ACC112 (cell line): Measurements from ENCODE around the gene AKAP10.
"Not testable (repeated sequence)": the region's sequence is repeated elsewhere in the genome, so short reads cannot be mapped to it uniquely, and the experiment has no call there.

Experiments
- H2AFZ ChIP-seq: fragments of 200-600 bp; sonication (generic); one replicate; pipeline ENCODE4 v1.6.0; 2017; ENCODE audit warnings: antibody characterized with exemption, low read length; ENCODE audit not compliant: unreplicated experiment
- H3K27ac ChIP-seq: fragments of 200-600 bp; sonication (generic); 2 replicates; pipeline ENCODE4 v1.5.1; 2014; ENCODE audit warnings: low read depth, mild to moderate bottlenecking, antibody characterized with exemption, low read length, moderate library complexity
- H3K27me3 ChIP-seq: fragments of 200-600 bp; sonication (generic); 2 replicates; pipeline ENCODE4 v1.6.1; 2014; ENCODE audit warnings: mild to moderate bottlenecking, antibody characterized with exemption, low read length, moderate library complexity, mixed read lengths; ENCODE audit not compliant: insufficient read depth
- H3K36me3 ChIP-seq: fragments of 200-600 bp; sonication (generic); 2 replicates; pipeline ENCODE4 v1.6.1; 2016; ENCODE audit warnings: mild to moderate bottlenecking, antibody characterized with exemption, low read length, moderate library complexity, mixed read lengths; ENCODE audit not compliant: insufficient read depth
- H3K4me1 ChIP-seq: fragments of 200-600 bp; sonication (generic); one replicate; pipeline ENCODE4 v1.6.1; 2016; ENCODE audit warnings: low read length, mixed read lengths; ENCODE audit not compliant: insufficient read depth, unreplicated experiment, control insufficient read depth
- H3K4me3 ChIP-seq: fragments of 200-600 bp; sonication (generic); 2 replicates; pipeline ENCODE4 v1.5.1; 2014; ENCODE audit warnings: mild to moderate bottlenecking, low read depth, low read length
- H3K79me2 ChIP-seq: fragments of 200-600 bp; sonication (generic); one replicate; pipeline ENCODE4 v1.6.0; 2016; ENCODE audit warnings: low read length; ENCODE audit not compliant: control insufficient read depth, unreplicated experiment, insufficient read depth

The AKAP10 gene

GRCh38 chr17:19867329-19868078 is 110.1 kb downstream of the AKAP10 start, which contains the start of gene ULK2:
TSS of gene ULK2 (minus strand) at chr17:19867936. CDS start at chr17:19867417, 519 bp downstream.
- H3K79me2 ChIP-seq = peaks cover 12% of the 10 kb centered on the region
- H2AFZ ChIP-seq = peak within 1 kb of the TSS; percentile 100
- H3K36me3 ChIP-seq = no peaks in the 10 kb centered on the region
- no peak within 1 kb of the TSS for H3K27ac ChIP-seq
- peak within 1 kb of the TSS; percentile 95 for H3K4me3 ChIP-seq
- no peaks in the 10 kb centered on the region for H3K27me3 ChIP-seq
- H3K4me1 ChIP-seq = peaks cover 12% of the 10 kb centered on the region

DNA sequence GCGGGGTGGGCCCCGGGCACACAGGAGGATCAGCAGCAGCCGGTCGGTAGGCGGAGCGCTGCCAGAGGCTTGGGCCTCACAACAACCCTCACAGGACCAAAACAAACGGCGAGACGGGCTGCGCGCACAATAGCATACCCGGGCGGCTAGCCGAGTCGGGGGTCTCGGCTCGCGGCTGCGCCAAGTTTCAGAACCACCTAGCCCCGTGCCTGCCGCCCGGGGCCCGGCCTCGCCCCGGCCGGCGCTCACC is 110.6 kb downstream of the AKAP10 start:
- peak overlapping the region; percentile 95 for H3K4me3 ChIP-seq
- H3K79me2 ChIP-seq = peaks cover 12% of the 10 kb centered on the region
- peaks cover 12% of the 10 kb centered on the region for H3K4me1 ChIP-seq
- peak overlapping the region; percentile 100 for H2AFZ ChIP-seq
- no peaks in the 10 kb centered on the region for H3K27me3 ChIP-seq
- H3K27ac ChIP-seq = no peak overlapping the region
- H3K36me3 ChIP-seq = no peaks in the 10 kb centered on the region

GRCh38 chr17:19865021-19865420 is 112.6 kb downstream of the AKAP10 start:
- Histone ChIP-seq H3K36me3 (no peaks in the 10 kb centered on the region), H2AFZ (no peak overlapping the region), H3K27me3 (no peaks in the 10 kb centered on the region), H3K4me1 (peaks cover 12% of the 10 kb centered on the region), H3K79me2 (peaks cover 12% of the 10 kb centered on the region), H3K4me3 (no peak overlapping the region), H3K27ac (no peak overlapping the region)

DNA sequence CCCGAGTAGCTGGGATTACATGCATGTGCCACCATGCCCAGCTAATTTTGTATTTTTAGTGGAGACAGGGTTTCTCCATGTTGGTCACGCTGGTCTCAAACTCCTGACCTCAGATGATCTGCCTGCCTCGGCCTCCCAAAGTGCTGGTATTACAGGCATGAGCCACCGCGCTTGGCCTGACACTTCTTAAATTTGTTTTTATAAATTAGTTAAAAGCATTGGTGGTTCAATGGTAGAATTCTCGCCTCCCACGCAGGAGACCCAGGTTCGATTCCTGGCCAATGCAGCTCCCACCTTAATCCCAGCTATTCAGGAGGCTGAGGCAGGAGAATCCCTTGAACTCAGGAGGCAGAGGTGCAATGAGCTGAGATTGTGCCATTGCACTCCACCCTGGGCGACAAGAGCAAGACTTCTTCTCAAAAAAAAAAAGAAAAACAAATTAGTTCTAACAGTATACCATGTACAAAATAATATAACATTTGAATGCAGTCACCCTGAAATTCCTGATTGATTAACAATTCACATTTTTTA is 116.9 kb downstream of the AKAP10 start:
- H3K36me3 ChIP-seq, H3K4me1 ChIP-seq, H3K4me3 ChIP-seq, H3K27me3 ChIP-seq, H3K27ac ChIP-seq, H3K79me2 ChIP-seq, H2AFZ ChIP-seq: not testable (repeated sequence)

- no peak overlapping the region for H2AFZ ChIP-seq
- no peaks in the 10 kb centered on the region for H3K36me3 ChIP-seq
- no peaks in the 10 kb centered on the region for H3K27me3 ChIP-seq
Observed at GRCh38 chr17:19857640-19858039, 120.0 kb downstream of the AKAP10 start.

More at GRCh38 chr17:19857640-19858039, 120.0 kb downstream of the AKAP10 start:
- H3K4me1 ChIP-seq = no peaks in the 10 kb centered on the region
- no peak overlapping the region for H3K4me3 ChIP-seq
- no peak overlapping the region for H3K27ac ChIP-seq
- H3K79me2 ChIP-seq = no peaks in the 10 kb centered on the region
